ENCODE measurements around the gene NLRP3. TPM values are rescaled to one million over a fixed set of nuclear protein-coding genes. Genes with fewer than 3 reads are reported as not detected.

NLRP3 gene
- polyA plus RNA-seq, 1 of the 3 experiments (the other 2 are of a cell fraction): 0.87 TPM

GRCh38 chr1:247487057-247487456 is 71.1 kb downstream of the NLRP3 start (continued):
- TF ChIP-seq RXRA (IDR thresholded peaks at IDR 0.05; ENCODE audit: borderline replicate concordance, low read depth) (no peak), RAD21 (IDR thresholded peaks at IDR 0.05; ENCODE audit: low read length) (peak; percentile 78)

- Histone ChIP-seq H3F3A (replicated peaks; ENCODE audit: insufficient read depth) (no peaks in the 10 kb centered on the region), H3K27me3 (ENCODE audit: insufficient read depth) (peaks cover 31% of the 10 kb centered on the region; the same call in 1 of the 2 replicates), H3K9ac (no peak overlapping the region), H3K9me3 (no peaks in the 10 kb centered on the region), H3K27ac (ENCODE audit: low read depth in 2 of 2, low read length in 1 of 2) (no peak overlapping the region), H4K20me1 (ENCODE audit: insufficient read depth) (no peaks in the 10 kb centered on the region), H3K79me2 (ENCODE audit: insufficient read depth) (no peaks in the 10 kb centered on the region), H3K4me2 (no peak overlapping the region), H3K4me3 (ENCODE audit: low read depth in 2 of 2, low read length in 1 of 2) (no peak overlapping the region), H3K36me3 (replicated peaks in 1 of 2; ENCODE audit: control insufficient read depth in 1 of 2, insufficient read depth in 2 of 2, low read length in 1 of 2) (no peaks in the 10 kb centered on the region), H3K9me2 (no peaks in the 10 kb centered on the region), H3K4me1 (ENCODE audit: control insufficient read depth in 1 of 2, insufficient read depth in 2 of 2, low read depth in 1 of 2, low read length in 1 of 2) (no peaks in the 10 kb centered on the region), H2AFZ (ENCODE audit: low read depth) (no peak overlapping the region)
- TF ChIP-seq GABPA (IDR thresholded peaks at IDR 0.05; ENCODE audit: low read depth) (no peak), EZH2phosphoT487 (IDR thresholded peaks at IDR 0.05; ENCODE audit: borderline replicate concordance, low read depth) (no peak), MXI1 (IDR thresholded peaks at IDR 0.05; ENCODE audit: low read depth, low read length) (no peak), EP300 (IDR thresholded peaks at IDR 0.05; ENCODE audit: borderline replicate concordance in 1 of 2, low read depth in 1 of 2, low read length in 1 of 2) (no peak), USF1 (IDR thresholded peaks at IDR 0.05; ENCODE audit: borderline replicate concordance, low read depth) (no peak), ELF1 (IDR thresholded peaks at IDR 0.05) (no peak), POLR2AphosphoS5 (IDR thresholded peaks at IDR 0.05; ENCODE audit: low read depth, low read length) (no peak), FOXJ3 (CRISPR knock-in tag; IDR thresholded peaks at IDR 0.05) (no peak)
- TF ChIP-seq, protein P1, sequence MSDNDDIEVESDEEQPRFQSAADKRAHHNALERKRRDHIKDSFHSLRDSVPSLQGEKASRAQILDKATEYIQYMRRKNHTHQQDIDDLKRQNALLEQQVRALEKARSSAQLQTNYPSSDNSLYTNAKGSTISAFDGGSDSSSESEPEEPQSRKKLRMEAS (IDR thresholded peaks at IDR 0.05; ENCODE audit: low read depth): no peak
- TF ChIP-seq, protein P2, sequence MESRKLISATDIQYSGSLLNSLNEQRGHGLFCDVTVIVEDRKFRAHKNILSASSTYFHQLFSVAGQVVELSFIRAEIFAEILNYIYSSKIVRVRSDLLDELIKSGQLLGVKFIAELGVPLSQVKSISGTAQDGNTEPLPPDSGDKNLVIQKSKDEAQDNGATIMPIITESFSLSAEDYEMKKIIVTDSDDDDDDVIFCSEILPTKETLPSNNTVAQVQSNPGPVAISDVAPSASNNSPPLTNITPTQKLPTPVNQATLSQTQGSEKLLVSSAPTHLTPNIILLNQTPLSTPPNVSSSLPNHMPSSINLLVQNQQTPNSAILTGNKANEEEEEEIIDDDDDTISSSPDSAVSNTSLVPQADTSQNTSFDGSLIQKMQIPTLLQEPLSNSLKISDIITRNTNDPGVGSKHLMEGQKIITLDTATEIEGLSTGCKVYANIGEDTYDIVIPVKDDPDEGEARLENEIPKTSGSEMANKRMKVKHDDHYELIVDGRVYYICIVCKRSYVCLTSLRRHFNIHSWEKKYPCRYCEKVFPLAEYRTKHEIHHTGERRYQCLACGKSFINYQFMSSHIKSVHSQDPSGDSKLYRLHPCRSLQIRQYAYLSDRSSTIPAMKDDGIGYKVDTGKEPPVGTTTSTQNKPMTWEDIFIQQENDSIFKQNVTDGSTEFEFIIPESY (IDR thresholded peaks at IDR 0.05; ENCODE audit: borderline replicate concordance, low read depth): no peak
- TF ChIP-seq, protein P3, sequence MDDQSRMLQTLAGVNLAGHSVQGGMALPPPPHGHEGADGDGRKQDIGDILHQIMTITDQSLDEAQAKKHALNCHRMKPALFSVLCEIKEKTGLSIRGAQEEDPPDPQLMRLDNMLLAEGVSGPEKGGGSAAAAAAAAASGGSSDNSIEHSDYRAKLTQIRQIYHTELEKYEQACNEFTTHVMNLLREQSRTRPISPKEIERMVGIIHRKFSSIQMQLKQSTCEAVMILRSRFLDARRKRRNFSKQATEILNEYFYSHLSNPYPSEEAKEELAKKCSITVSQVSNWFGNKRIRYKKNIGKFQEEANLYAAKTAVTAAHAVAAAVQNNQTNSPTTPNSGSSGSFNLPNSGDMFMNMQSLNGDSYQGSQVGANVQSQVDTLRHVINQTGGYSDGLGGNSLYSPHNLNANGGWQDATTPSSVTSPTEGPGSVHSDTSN (IDR thresholded peaks at IDR 0.05): no peak
- ChIA-PET CTCF (interaction anchor here (1.9 kb wide), 1 partner anchor 119 kb away, joined by 5 read pairs; no protein-coding TSS in a partner anchor), POLR2A (no interaction called here)
- no peak for DNase-seq
- 20% methylated on average over 11 of the region's 12 CpGs for WGBS (ENCODE audit: low lambda C conversion rate)
Measured at GRCh38 chr1:247491328-247491727, 75.4 kb downstream of the NLRP3 start.

All from SK-N-SH (cell line).